CD4-positive, alpha-beta T cell (primary cell): ENCODE data around the gene RMDN2. TPM values are rescaled to one million over a fixed set of nuclear protein-coding genes. Genes with fewer than 3 reads are reported as not detected.

Source experiments
- ATAC-seq: fragments of 200-7000 bp; cut with Tn5 transposase; one replicate; pipeline ENCODE4 v1.10.0; 2022; ENCODE audit warnings: mild to moderate bottlenecking; ENCODE audit not compliant: poor library complexity
- CTCF ChIA-PET: fragments of 350-600 bp; sonication (Branson Sonifier 250); formaldehyde crosslinking; loops from one replicate; lab custom pipeline; 2021; ENCODE audit warnings: antibody characterized with exemption, inconsistent platforms; lab: Charles Lee
- POLR2A ChIA-PET: fragments of 350-600 bp; sonication (Branson Sonifier 250); formaldehyde crosslinking; loops from one replicate; lab custom pipeline; 2021; ENCODE audit warnings: antibody characterized with exemption, inconsistent platforms; lab: Charles Lee
- DNase-seq, 14 experiments: peaks; one replicate each; pipeline ENCODE4 v3.0.0-alpha.2; 2013 to 2020; ENCODE audit warnings: mixed read lengths in 2 of 14
- H3K27ac ChIP-seq, 2 donors: one replicate each; pipeline versions ENCODE4 v1.5.1 to v1.7.0; 2013; ENCODE audit warnings: low read length in 2 of 2, low read depth in 1 of 2, mild to moderate bottlenecking in 1 of 2
- H3K27me3 ChIP-seq, 2 experiments: 1 replicate in 1 of 2; 2 replicates in 1 of 2; pipeline versions ENCODE4 v1.6.1 to v1.7.0; 2013; ENCODE audit warnings: low read length in 2 of 2, control low read depth in 1 of 2, mild to moderate bottlenecking in 1 of 2, moderate library complexity in 1 of 2; ENCODE audit not compliant: insufficient read depth in 2 of 2, control insufficient read depth in 1 of 2
- H3K36me3 ChIP-seq: one replicate; pipeline ENCODE4 v1.6.1; 2013; ENCODE audit warnings: low read length, control low read depth; ENCODE audit not compliant: insufficient read depth
- H3K4me1 ChIP-seq: one replicate; pipeline ENCODE4 v1.6.1; 2013; ENCODE audit warnings: low read length, control low read depth; ENCODE audit not compliant: insufficient read depth
- H3K4me3 ChIP-seq: one replicate; pipeline ENCODE4 v1.5.1; 2013; ENCODE audit warnings: mild to moderate bottlenecking, low read length, moderate library complexity
- H3K9me3 ChIP-seq, 2 experiments: 1 replicate in 1 of 2; 2 replicates in 1 of 2; pipeline versions ENCODE4 v1.6.1 to v1.7.0; 2013; ENCODE audit warnings: low read length in 2 of 2, mild to moderate bottlenecking in 2 of 2, control low read depth in 1 of 2, moderate library complexity in 1 of 2; ENCODE audit not compliant: control insufficient read depth in 1 of 2, insufficient read depth in 1 of 2
- H3K27ac Mint-ChIP-seq: one replicate; pipeline ENCODE4 v1.8.0; 2020; ENCODE audit warnings: mixed read lengths
- H3K27me3 Mint-ChIP-seq: one replicate; pipeline ENCODE4 v1.8.0; 2021; ENCODE audit warnings: mixed read lengths
- H3K36me3 Mint-ChIP-seq: one replicate; pipeline ENCODE4 v1.8.0; 2021; ENCODE audit warnings: low read depth, mixed read lengths
- H3K4me1 Mint-ChIP-seq: one replicate; pipeline ENCODE4 v1.8.0; 2021; ENCODE audit warnings: low read depth, mixed read lengths
- H3K4me3 Mint-ChIP-seq: one replicate; pipeline ENCODE4 v1.8.0; 2020; ENCODE audit warnings: mild to moderate bottlenecking, mixed read lengths
- H3K9me3 Mint-ChIP-seq: one replicate; pipeline ENCODE4 v1.8.0; 2020; ENCODE audit warnings: mixed read lengths
- intact Hi-C, 2 experiments: fragments of 100-400 bp; cut with DNase I in 1 of 2; cut with micrococcal nuclease in 1 of 2; formaldehyde crosslinking; loops; one replicate each; pipeline versions ENCODE4 v1.15.1 to v1.9.0; 2023 to 2025; cut with DNase I, micrococcal nuclease
- total RNA-seq, 174 experiments: library from RNA in 2 of 174; stranded (reverse) in 2 of 174; gene quantifications; one replicate each; pipeline ENCODE4 v1.2.3 and lab custom pipeline; 2021 to 2026
- TF ChIP-seq, protein P1 (sequence below): fragments of 200-600 bp; IDR thresholded peaks from one replicate; pipeline ENCODE4 v1.8.0; 2022; ENCODE audit warnings: antibody characterized with exemption, mild to moderate bottlenecking

RMDN2 gene
- total RNA-seq, 2 experiments from 2014 or later, result 2.4 to 3.3 TPM

DNA sequence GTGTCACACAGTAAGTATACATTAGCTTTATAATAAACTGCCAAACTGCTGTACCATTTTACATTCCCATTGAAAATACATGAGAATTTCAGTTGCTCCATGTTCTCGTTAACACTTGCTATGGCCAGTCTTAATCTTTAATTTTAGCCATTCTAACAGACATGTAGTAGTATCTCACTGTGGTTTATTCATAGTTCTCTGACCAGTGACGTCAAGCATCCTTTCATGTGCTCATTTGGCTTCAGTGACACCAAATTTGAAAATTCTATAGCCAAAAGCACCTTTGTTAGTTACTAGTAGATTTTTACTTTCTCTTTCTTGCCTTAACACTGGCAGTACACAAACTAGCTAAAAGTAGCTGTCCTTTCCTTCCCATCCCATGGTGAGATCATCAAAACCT, 107.9 kb downstream of the RMDN2 start:
- Mint-ChIP-seq H3K36me3 (no peaks in the 10 kb centered on the region), H3K27ac (no peak overlapping the region), H3K27me3 (peaks cover 41% of the 10 kb centered on the region), H3K4me3 (no peak overlapping the region), H3K9me3 (no peaks in the 10 kb centered on the region), H3K4me1 (no peaks in the 10 kb centered on the region)
- Histone ChIP-seq H3K27me3 (peaks cover 20 to 40% of the 10 kb centered on the region in 2 experiments), H3K27ac (no peak overlapping the region), H3K4me3 (no peak overlapping the region), H3K9me3 (peaks cover 0 to under 1% of the 10 kb centered on the region in 2 experiments), H3K4me1 (peaks cover 3% of the 10 kb centered on the region), H3K36me3 (no peaks in the 10 kb centered on the region)
- ChIA-PET CTCF (no interaction called here), POLR2A (no interaction called here)
- DNase-seq (no peak), ATAC-seq (no peak)
- TF ChIP-seq, protein P1, sequence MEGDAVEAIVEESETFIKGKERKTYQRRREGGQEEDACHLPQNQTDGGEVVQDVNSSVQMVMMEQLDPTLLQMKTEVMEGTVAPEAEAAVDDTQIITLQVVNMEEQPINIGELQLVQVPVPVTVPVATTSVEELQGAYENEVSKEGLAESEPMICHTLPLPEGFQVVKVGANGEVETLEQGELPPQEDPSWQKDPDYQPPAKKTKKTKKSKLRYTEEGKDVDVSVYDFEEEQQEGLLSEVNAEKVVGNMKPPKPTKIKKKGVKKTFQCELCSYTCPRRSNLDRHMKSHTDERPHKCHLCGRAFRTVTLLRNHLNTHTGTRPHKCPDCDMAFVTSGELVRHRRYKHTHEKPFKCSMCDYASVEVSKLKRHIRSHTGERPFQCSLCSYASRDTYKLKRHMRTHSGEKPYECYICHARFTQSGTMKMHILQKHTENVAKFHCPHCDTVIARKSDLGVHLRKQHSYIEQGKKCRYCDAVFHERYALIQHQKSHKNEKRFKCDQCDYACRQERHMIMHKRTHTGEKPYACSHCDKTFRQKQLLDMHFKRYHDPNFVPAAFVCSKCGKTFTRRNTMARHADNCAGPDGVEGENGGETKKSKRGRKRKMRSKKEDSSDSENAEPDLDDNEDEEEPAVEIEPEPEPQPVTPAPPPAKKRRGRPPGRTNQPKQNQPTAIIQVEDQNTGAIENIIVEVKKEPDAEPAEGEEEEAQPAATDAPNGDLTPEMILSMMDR, result no peak
- intact Hi-C loops, result no loop called here

DNA sequence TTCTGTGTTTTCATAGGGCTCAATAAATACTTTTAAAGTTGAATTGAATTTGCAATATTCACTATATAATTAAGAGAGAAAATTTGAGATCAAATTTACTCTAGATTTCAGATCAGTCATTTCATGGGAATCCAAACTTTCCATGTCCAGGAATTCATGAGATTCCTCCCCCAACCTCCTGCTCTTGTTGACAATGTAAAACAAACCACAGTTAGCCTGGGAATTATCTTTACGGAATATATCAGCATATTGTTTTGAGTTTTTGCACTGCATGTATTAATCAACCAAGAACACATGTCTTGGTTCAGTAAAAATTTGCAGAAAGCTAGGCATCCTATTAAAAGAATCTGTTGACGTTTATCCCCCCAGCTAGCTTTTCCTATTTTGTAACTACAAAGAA, 108.6 kb downstream of the RMDN2 start:
- H3K27ac ChIP-seq, result no peak overlapping the region
- H3K4me1 ChIP-seq, result peaks cover 10% of the 10 kb centered on the region
- no peak for DNase-seq
- H3K4me3 Mint-ChIP-seq, result no peak overlapping the region
- H3K4me3 ChIP-seq, result no peak overlapping the region
- no peaks in the 10 kb centered on the region for H3K9me3 Mint-ChIP-seq
- CTCF ChIA-PET, result no interaction called here
- no peaks in the 10 kb centered on the region for H3K36me3 Mint-ChIP-seq
- no peak for ATAC-seq
- H3K9me3 ChIP-seq, result peaks cover 0 to 5% of the 10 kb centered on the region in 2 experiments
- H3K27me3 ChIP-seq, result peaks cover 24 to 43% of the 10 kb centered on the region in 2 experiments
- no peaks in the 10 kb centered on the region for H3K36me3 ChIP-seq
- POLR2A ChIA-PET, result no interaction called here
- H3K27ac Mint-ChIP-seq, result no peak overlapping the region
- intact Hi-C loops, result no loop called here
- no peaks in the 10 kb centered on the region for H3K4me1 Mint-ChIP-seq
- TF ChIP-seq, protein P1, result no peak
- H3K27me3 Mint-ChIP-seq, result peaks cover 48% of the 10 kb centered on the region

DNA sequence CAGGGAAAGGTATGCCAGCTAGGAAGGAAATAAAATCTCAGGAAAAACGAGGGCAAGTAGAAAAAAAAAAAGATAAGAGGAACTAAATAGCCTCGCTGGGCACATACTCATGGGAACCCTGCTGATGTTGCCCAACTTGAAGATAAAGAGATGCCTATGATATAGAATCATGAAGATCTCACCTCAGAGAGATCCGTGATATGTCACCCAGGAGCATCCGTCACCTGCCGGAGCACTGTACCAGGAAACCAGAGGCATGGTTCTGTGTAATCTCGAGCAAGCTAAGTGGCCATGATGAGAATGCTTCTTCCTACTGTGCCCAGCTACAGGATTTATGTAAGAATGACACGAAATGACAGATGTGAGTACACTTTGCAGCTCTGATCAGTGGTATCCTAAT, 110.9 kb downstream of the RMDN2 start:
- intact Hi-C loops, result no loop called here
- Histone ChIP-seq H3K36me3 (no peaks in the 10 kb centered on the region), H3K9me3 (peaks cover 0 to 5% of the 10 kb centered on the region in 2 experiments), H3K27me3 (peaks cover 21 to 50% of the 10 kb centered on the region in 2 experiments), H3K4me1 (peaks cover 10% of the 10 kb centered on the region), H3K27ac (no peak overlapping the region), H3K4me3 (no peak overlapping the region)
- no peaks in the 10 kb centered on the region for H3K4me1 Mint-ChIP-seq
- no peak overlapping the region for H3K4me3 Mint-ChIP-seq
- TF ChIP-seq, protein P1, result no peak
- DNase-seq, result no peak
- H3K27ac Mint-ChIP-seq, result no peak overlapping the region
- POLR2A ChIA-PET, result no interaction called here
- no peak for ATAC-seq
- H3K27me3 Mint-ChIP-seq, result peaks cover 66% of the 10 kb centered on the region
- CTCF ChIA-PET, result no interaction called here
- H3K9me3 Mint-ChIP-seq, result no peaks in the 10 kb centered on the region
- no peaks in the 10 kb centered on the region for H3K36me3 Mint-ChIP-seq
